Heart left ventricle (tissue), 13 donors: ENCODE measurements around the gene NXNL2.

ENCODE experiments used
- POLR2A ChIP-seq, 2 donors: fragments of 450-650 bp; IDR thresholded peaks; one replicate each; pipeline ENCODE4 v1.6.1; 2017; ENCODE audit warnings: antibody characterized with exemption in 2 of 2, mild to moderate bottlenecking in 2 of 2, moderate library complexity in 2 of 2
- TF ChIP-seq, protein P1 (sequence below), 12 donors: fragments of 200-600 bp; sonication (generic) in 4 of 12; IDR thresholded peaks; one replicate each; pipeline versions ENCODE4 v1.5.0 to v1.8.0; 2018 to 2022; ENCODE audit warnings: antibody characterized with exemption in 12 of 12, mild to moderate bottlenecking in 5 of 12
- donor health status: ischemic (EF 13 %, LVEDD 7.1; RV severe dilation, severe dysfunction).
- donor health status: DM: no; HTN: yes; CAD: no.
- donor health status: DM: no; HTN: no; CAD: no.
- donor health status: ischemic (EF 25% LVEDD 6.9; RV normal size, moderate dysfunction).
- donor health status: ischemic (EF 25% LVEDD 5.7; RV mildly dilated, moderate dysfunction).
- donor health status: ischemic (EF 35%, LVEDD 5.7; RV mildly dilated, moderate dysfunction).
- donor health status: nonischemic (EF 11% LVEDD 7.7; RV severe dilation, severe dysfunction).
- donor health status: DM: yes; HTN: yes; CAD: no.
- donor health status: PGD.
- donor health status: ischemic (EF 29% LVEDD 5.4; RV normal size, mild dysfunction).
- donor health status: nonischemic (EF 23%, LVEDD 6.1; RV moderate dilation, normal function).

DNA sequence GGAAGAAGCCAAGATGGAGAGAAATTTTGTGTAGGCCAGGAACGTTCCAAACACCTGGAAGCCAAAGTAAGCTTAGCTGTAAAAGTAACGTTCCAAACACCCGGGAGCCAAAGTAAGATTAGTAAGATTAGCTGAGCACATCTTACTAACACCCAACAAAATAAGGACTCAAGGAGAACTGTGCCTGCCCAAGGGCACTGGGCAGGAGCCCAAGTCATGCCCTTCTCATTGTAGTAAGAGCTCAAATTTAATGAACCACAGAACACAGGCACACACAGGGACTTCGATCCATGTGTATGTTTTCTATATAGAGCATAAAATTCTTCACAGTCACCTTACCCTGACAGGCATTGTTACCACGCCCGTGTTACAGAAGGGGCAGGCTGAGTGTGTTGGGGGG is 36.1 kb upstream of the NXNL2 start:
- TF ChIP-seq, protein P1, sequence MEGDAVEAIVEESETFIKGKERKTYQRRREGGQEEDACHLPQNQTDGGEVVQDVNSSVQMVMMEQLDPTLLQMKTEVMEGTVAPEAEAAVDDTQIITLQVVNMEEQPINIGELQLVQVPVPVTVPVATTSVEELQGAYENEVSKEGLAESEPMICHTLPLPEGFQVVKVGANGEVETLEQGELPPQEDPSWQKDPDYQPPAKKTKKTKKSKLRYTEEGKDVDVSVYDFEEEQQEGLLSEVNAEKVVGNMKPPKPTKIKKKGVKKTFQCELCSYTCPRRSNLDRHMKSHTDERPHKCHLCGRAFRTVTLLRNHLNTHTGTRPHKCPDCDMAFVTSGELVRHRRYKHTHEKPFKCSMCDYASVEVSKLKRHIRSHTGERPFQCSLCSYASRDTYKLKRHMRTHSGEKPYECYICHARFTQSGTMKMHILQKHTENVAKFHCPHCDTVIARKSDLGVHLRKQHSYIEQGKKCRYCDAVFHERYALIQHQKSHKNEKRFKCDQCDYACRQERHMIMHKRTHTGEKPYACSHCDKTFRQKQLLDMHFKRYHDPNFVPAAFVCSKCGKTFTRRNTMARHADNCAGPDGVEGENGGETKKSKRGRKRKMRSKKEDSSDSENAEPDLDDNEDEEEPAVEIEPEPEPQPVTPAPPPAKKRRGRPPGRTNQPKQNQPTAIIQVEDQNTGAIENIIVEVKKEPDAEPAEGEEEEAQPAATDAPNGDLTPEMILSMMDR (IDR thresholded peaks at IDR 0.05): no peak
- TF ChIP-seq POLR2A (IDR thresholded peaks at IDR 0.05): no peak
